ENCODE results near the gene TOX2.

Gene TOX2

GRCh38 chr20:44025756-44026155, 111.1 kb downstream of the TOX2 start:
- TF ChIP-seq CTCF (IDR thresholded peaks at IDR 0.05) (no peak), ZFX (IDR thresholded peaks at IDR 0.05; ENCODE audit: borderline replicate concordance) (no peak)
- no peak overlapping the region for H3K27ac ChIP-seq

- TF ChIP-seq CTCF (IDR thresholded peaks at IDR 0.05), result no peak
- no peak for TF ChIP-seq ZFX (IDR thresholded peaks at IDR 0.05; ENCODE audit: borderline replicate concordance)
- H3K27ac ChIP-seq, result no peak overlapping the region
These were observed 112.1 kb downstream of the TOX2 start for GRCh38 chr20:44026647-44027342.

GRCh38 chr20:44027343-44028002, 112.8 kb downstream of the TOX2 start:
- H3K27ac ChIP-seq, result no peak overlapping the region
- TF ChIP-seq CTCF (IDR thresholded peaks at IDR 0.05) (no peak), ZFX (IDR thresholded peaks at IDR 0.05; ENCODE audit: borderline replicate concordance) (no peak)

GRCh38 chr20:44028003-44028730, 113.5 kb downstream of the TOX2 start:
- no peak overlapping the region for H3K27ac ChIP-seq
- no peak for TF ChIP-seq ZFX (IDR thresholded peaks at IDR 0.05; ENCODE audit: borderline replicate concordance)
- no peak for TF ChIP-seq CTCF (IDR thresholded peaks at IDR 0.05)

GRCh38 chr20:44028868-44029847, 114.5 kb downstream of the TOX2 start:
- TF ChIP-seq CTCF (IDR thresholded peaks at IDR 0.05), result no peak
- no peak for TF ChIP-seq ZFX (IDR thresholded peaks at IDR 0.05; ENCODE audit: borderline replicate concordance)
- H3K27ac ChIP-seq, result no peak overlapping the region

GRCh38 chr20:44029848-44030230, 115.2 kb downstream of the TOX2 start:
- no peak for TF ChIP-seq CTCF (IDR thresholded peaks at IDR 0.05)
- no peak for TF ChIP-seq ZFX (IDR thresholded peaks at IDR 0.05; ENCODE audit: borderline replicate concordance)
- H3K27ac ChIP-seq, result no peak overlapping the region

Data from 22Rv1 (cell line).